G401 (cell line): Measurements from ENCODE around the gene SETBP1. TPM values are rescaled to one million over a fixed set of nuclear protein-coding genes. Genes with fewer than 3 reads are reported as not detected.

Source experiments
- DNase-seq: peaks from one replicate; pipeline ENCODE4 v3.0.0-alpha.2; 2015; ENCODE audit warnings: low spot score
- in situ Hi-C: cut with HindIII; loops from 2 replicates; pipeline ENCODE4 v1.10.0; 2016; ENCODE audit warnings: low sequenced_read_pairs, mixed read lengths
- total RNA-seq: library from RNA; depleted of rRNA; stranded (reverse); fragments of >200 nt; shearing (Covaris generic); gene quantifications from 2 replicates; pipeline ENCODE4 v1.2.3, GENCODE V29; 2014

SETBP1 gene
- total RNA-seq, 1 experiment from 2014 or later = not detected

- DNase-seq = no peak
- in situ Hi-C loops = no loop called here
Observed at GRCh38 chr18:44677933-44678332, 2.8 kb upstream of the SETBP1 start.

DNA sequence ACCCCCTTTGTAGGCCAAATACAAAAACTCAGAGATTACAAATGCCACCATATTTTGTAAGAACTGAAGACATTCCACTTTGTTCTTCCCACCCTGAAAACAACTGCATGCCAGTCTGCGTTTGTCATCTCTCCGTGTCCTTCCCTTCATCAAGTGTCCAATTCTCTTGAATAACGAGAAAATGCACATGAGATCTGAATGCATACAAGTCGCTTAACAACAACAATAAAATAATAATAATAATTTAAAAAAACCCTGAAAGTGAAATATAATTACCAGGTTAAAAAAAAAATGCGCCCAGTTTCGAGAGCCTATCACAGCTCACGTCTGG, 2.0 kb upstream of the SETBP1 start:
- DNase-seq = no peak
- in situ Hi-C loops = no loop called here

DNA sequence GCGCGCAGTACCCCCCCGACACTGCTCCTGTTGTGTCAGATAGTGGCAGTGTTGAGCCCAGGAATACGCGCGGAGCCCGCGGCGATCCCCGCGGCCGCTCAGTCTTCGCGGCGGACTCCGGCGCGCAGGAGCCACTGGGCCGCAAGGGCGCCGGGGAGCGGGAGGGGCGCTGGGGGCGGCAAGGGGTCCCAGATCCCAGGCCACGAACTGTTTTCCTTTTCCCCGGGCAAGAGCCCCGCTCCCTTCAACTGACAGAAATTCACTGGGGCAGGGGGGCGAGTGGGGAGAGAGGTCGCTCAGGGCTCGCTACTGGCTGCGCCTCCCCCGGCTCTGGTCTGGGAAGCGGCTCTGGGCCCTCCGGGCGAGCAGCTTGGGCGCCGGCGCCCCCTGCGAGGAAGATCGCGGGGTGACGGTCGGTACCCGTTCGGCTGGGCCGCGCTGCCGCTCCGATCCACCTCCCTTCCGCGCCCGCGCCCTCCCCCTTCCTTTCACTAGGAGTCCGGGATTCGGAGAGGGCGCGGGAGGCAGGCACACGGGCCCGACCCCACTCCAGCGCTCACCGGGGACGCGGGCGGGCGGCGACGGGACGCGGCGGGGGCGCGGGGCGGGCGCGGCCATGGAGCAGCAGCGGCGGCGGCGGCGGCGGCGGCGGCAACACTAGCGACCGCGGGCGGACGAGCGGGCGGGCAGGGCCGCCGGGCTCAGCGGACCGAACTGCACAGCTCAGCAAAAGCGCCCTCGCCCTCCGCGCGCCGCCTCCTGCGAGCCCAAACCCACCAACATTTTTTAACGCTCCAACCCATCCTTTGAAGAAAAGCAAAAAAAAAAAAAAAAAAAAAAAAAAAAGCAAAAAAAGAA, 1.4 kb upstream of the SETBP1 start:
- in situ Hi-C loops = no loop called here
- DNase-seq = peak; percentile 87

- in situ Hi-C loops = no loop called here
- DNase-seq = peak; percentile 61
Observed at GRCh38 chr18:44679914-44680272, 795 bp upstream of the SETBP1 start.

GRCh38 chr18:44681076-44681970, 635 bp downstream of the SETBP1 start:
- in situ Hi-C loops = no loop called here
- peak; percentile 61 for DNase-seq

DNA sequence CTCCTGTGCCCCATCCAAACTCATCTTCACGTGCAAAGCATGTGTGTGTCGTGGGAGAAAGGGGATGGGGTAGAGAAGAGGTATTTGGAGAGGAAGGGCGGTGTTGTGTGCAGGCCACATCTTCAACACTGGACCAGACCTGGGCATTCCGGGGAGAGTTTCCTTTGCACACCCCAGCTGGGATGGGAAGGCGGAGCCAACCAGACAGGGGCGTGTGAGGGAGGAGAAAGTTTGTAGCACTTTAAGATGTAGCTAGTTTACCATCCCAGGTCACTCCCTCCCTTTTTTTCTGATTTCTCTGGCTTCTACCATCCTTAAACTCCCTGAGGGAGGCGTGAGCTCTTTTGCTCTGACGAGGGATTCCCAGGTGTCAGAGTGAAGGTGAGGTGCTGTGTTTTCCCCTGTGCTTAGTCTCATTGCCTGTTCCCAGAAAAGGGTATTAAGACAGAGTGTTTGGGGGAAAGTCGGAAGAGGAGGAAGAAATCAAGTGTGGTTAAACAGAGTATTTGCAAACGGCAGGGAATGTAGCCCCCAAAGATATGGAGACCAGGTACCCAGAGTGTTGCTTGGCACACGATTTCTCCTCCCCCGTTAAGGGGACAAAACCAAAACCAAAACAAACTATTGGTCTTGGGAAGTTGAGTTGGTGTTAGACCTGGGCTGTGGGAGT, 1.6 kb downstream of the SETBP1 start:
- peak; percentile 54 for DNase-seq
- in situ Hi-C loops = no loop called here

- peak; percentile 55 for DNase-seq
- in situ Hi-C loops = no loop called here
Observed at GRCh38 chr18:44682871-44683221, 2.2 kb downstream of the SETBP1 start.

GRCh38 chr18:44683556-44683955, 2.9 kb downstream of the SETBP1 start:
- DNase-seq = no peak
- in situ Hi-C loops = no loop called here

- DNase-seq = no peak
- in situ Hi-C loops = no loop called here
Observed at GRCh38 chr18:44685296-44685695, 4.6 kb downstream of the SETBP1 start.

DNA sequence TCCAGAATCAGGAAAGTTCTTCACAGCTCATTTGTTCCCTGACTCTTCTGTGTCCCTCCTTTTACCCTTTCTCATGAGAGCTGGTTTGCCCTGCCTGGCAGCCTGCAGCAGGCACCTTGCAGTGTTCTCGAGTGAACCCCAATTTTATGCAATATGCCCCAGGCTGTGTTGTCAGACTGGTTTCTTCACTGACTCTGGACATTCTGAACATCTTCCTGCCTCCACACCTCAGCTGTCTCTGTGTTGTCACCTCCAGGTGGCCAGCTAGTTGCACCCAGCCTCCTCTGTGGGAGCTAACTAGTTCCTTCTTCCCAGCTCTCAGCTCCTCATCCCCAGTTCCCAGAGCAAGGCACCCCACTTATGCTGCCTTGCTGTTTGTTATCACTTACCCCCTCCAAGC, 5.5 kb downstream of the SETBP1 start:
- in situ Hi-C loops = no loop called here
- DNase-seq = no peak

GRCh38 chr18:44687421-44687820, 6.7 kb downstream of the SETBP1 start:
- no peak for DNase-seq
- in situ Hi-C loops = no loop called here

GRCh38 chr18:44689736-44690135, 9.0 kb downstream of the SETBP1 start:
- peak; percentile 70 for DNase-seq
- in situ Hi-C loops = no loop called here

DNA sequence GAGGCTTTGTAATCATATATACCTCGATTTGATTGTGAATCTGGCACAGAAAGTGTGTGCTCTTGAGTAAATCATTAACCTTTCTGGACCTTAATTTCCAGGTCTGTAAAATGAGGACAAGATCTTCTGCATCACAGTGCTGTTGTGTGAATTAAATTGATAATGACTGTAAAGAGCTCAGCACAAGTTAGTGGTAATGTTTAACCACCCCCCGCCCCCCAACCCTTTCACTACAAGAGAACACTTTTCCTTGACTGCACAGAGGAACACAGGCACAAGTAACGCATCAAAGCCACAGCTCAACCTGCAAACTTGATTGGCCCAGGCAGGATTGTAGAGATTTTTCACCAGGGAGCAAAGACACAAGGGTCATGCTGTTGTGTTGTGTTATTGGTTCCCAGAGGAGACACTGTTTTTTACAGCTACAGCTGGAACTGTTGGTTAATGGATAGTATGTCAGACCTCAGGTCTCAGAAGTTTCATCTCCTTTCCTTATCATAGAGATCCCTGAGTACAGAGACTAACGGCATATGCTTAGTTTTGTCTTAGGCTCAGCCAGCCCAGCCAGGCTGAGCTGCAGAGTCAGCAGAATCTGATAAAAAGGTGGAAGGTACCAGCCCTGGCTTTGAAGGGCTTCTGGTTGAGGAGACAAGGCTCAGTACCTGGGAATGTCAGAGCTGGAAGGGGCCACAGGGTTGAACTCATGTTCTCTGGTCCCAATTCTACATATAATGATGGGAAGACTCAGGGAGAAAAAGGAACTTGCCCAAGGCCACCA, 10.6 kb downstream of the SETBP1 start:
- DNase-seq = no peak
- in situ Hi-C loops = no loop called here

DNA sequence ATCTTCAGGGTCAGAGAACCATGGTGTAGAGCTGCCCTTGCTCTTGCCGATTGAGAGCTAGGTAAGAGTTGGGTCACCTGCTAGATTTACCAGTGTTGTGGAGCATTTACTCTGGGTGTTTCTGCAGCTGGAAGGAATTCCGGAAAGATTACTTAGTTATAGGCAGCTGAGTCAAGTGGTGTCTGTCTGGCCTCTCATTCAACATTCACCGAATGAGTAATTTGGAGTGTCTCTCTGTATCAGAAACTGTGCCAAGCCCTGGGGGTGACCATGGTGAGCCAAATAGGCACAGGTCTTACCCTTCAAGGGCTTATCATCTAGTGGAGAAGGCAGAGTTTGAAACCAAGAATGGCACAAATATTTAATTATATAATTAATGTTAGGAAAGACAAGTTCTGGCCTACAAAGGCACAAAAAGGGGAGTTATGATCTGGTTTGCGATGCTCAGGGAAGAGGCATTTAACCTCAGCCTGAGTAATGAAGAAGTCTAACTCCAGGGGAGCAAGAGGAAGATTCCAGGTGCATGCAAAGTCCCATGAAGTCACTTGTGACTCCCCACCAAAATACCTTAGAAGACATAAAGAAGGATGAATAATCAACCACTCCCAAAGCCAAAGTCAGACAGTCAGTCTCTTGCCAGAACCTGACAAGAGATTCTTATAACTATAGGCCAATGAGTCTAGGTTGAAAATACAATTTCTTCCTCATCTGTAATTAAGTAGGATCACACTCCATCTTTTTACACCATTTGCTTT, 12.5 kb downstream of the SETBP1 start:
- in situ Hi-C loops = no loop called here
- DNase-seq = no peak

DNA sequence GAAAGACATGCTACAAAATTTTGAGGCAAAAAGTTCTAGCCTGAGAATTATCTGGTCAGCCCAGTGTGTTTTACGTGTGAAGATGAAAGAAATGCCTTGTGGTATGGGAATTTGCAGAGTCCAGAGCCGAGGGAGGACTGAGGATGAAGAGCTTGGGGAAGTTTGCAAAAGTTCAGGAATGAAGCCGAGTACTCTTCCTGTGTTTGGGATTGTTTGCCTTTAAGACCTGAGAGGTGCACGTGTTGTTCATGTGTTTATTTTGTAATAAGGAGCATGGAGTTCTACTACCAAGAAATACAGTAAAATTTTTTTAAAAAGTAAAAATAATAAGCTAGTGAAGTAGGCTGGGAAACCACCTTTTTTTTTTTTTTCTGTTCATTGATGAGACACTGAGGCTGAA, 14.8 kb downstream of the SETBP1 start:
- in situ Hi-C loops = no loop called here
- no peak for DNase-seq

GRCh38 chr18:44696892-44697291, 16.2 kb downstream of the SETBP1 start:
- peak; percentile 32 for DNase-seq
- in situ Hi-C loops = no loop called here

GRCh38 chr18:44697315-44697714, 16.6 kb downstream of the SETBP1 start:
- in situ Hi-C loops = no loop called here

GRCh38 chr18:44698518-44698917, 17.8 kb downstream of the SETBP1 start:
- in situ Hi-C loops = no loop called here
- no peak for DNase-seq

More at GRCh38 chr18:44697315-44697714, 16.6 kb downstream of the SETBP1 start:
- DNase-seq = no peak
